Suprapubic skin (tissue), 4 donors: ENCODE results near the gene ASH1L. TPM values are rescaled to one million over a fixed set of nuclear protein-coding genes. Genes with fewer than 3 reads are reported as not detected.
"Not testable (repeated sequence)": the region's sequence is repeated elsewhere in the genome, so short reads cannot be mapped to it uniquely, and the experiment has no call there.

ENCODE experiments used
- DNase-seq, 2 donors: peaks; one replicate each; pipeline ENCODE4 v3.0.0-alpha.2; 2019; ENCODE audit warnings: low spot score in 2 of 2
- H3K27ac ChIP-seq: fragments of 200-600 bp; sonication (generic); one replicate; pipeline ENCODE4 v1.5.1; 2019
- H3K27me3 ChIP-seq: fragments of 200-600 bp; sonication (generic); one replicate; pipeline ENCODE4 v1.5.1; 2019
- H3K36me3 ChIP-seq: fragments of 200-600 bp; sonication (generic); one replicate; pipeline ENCODE4 v1.5.1; 2019
- H3K4me1 ChIP-seq: fragments of 200-600 bp; sonication (generic); one replicate; pipeline ENCODE4 v1.5.1; 2019
- H3K4me3 ChIP-seq: fragments of 200-600 bp; sonication (generic); one replicate; pipeline ENCODE4 v1.5.1; 2019; ENCODE audit warnings: mild to moderate bottlenecking
- H3K9me3 ChIP-seq: fragments of 200-600 bp; sonication (generic); one replicate; pipeline ENCODE4 v1.5.1; 2019
- EP300 ChIP-seq: sonication (generic); formaldehyde crosslinking; IDR thresholded peaks from one replicate; pipeline ENCODE4 v1.6.1; 2017; ENCODE audit warnings: antibody characterized with exemption
- POLR2A ChIP-seq, 2 donors: fragments of 450-650 bp; IDR thresholded peaks; one replicate each; pipeline ENCODE4 v1.6.1; 2017; ENCODE audit warnings: antibody characterized with exemption in 2 of 2, mild to moderate bottlenecking in 2 of 2, moderate library complexity in 2 of 2
- POLR2AphosphoS5 ChIP-seq, 3 donors: sonication (generic); formaldehyde crosslinking; IDR thresholded peaks; one replicate each; pipeline ENCODE4 v1.6.1; 2017; ENCODE audit warnings: antibody characterized with exemption in 3 of 3
- WGBS: methylation state at CpG from one replicate; pipeline ENCODE4 v1.1.5; 2018; 5-methylcytosine and 5-hydroxymethylcytosine counted together
- total RNA-seq, 4 donors: library from RNA; depleted of rRNA; stranded (reverse); fragments of >200 nt; gene quantifications; one replicate each; pipeline ENCODE4 v1.1.0, GENCODE V29; 2016
- TF ChIP-seq, protein P1 (sequence below), 2 donors: fragments of 200-600 bp in 1 of 2; fragments of 450-650 bp in 1 of 2; sonication (generic) in 1 of 2; IDR thresholded peaks; one replicate each; pipeline ENCODE4 v1.5.1; 2016 to 2019; ENCODE audit warnings: antibody characterized with exemption in 2 of 2, mild to moderate bottlenecking in 1 of 2, moderate library complexity in 1 of 2

ASH1L gene, protein sequence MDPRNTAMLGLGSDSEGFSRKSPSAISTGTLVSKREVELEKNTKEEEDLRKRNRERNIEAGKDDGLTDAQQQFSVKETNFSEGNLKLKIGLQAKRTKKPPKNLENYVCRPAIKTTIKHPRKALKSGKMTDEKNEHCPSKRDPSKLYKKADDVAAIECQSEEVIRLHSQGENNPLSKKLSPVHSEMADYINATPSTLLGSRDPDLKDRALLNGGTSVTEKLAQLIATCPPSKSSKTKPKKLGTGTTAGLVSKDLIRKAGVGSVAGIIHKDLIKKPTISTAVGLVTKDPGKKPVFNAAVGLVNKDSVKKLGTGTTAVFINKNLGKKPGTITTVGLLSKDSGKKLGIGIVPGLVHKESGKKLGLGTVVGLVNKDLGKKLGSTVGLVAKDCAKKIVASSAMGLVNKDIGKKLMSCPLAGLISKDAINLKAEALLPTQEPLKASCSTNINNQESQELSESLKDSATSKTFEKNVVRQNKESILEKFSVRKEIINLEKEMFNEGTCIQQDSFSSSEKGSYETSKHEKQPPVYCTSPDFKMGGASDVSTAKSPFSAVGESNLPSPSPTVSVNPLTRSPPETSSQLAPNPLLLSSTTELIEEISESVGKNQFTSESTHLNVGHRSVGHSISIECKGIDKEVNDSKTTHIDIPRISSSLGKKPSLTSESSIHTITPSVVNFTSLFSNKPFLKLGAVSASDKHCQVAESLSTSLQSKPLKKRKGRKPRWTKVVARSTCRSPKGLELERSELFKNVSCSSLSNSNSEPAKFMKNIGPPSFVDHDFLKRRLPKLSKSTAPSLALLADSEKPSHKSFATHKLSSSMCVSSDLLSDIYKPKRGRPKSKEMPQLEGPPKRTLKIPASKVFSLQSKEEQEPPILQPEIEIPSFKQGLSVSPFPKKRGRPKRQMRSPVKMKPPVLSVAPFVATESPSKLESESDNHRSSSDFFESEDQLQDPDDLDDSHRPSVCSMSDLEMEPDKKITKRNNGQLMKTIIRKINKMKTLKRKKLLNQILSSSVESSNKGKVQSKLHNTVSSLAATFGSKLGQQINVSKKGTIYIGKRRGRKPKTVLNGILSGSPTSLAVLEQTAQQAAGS (N-terminal part only)
- 100 to 1,000 TPM in 1 of 4 donors, 10 to 100 TPM in 3; 51.9 to 121 (median 66.2) TPM for total RNA-seq

DNA sequence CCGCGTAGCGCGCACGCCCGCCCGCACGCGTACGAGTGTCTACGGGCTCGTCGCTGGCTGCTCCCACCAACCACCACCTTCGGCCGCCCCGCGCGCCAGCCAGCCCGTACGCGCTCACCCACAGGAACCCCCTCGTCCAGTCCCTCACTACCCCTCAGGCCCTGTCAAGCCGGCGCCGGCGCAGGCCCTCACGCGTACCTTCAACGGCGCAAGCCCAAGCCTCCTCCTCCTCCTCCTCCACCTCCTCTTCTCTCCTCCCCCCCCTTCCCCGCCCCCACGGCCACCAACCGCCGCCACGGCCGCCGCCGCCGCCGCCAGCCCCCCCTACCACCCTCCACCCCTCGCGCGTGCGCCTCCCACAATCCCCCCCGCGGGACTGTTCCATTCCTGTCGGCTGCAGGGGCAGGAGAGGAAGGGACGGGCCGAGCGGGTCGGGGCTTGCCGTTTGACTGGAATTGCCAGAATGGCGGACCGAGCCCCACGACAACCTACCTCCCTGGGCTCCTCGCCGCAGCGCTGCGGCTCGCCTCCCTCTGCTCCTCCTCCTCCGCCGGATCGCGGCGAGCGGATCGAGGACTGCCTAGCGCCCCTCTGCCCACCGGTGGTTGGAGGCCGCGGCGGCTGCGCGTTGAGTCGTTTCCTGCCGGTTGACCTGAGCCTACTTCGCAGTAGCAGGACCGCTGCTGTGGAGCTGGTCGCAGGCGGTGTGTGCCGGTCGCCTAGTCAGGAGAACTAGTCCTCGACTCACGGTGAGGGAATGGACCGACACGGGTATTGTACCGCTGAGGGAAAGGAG is at the start of gene ASH1L:
ASH1L (minus strand) TSS at position 223 of the 796 bp plus-strand sequence. CDS start 41,284 bp downstream, outside the sequence.
- peaks cover 41% of the 10 kb centered on the region for H3K4me1 ChIP-seq
- H3K9me3 ChIP-seq: no peaks in the 10 kb centered on the region
- WGBS: under 1% methylated on average over 35 of the region's 87 CpGs
- DNase-seq: peak; percentile 96
- H3K27me3 ChIP-seq: no peaks in the 10 kb centered on the region
- H3K27ac ChIP-seq: peak within 1 kb of the TSS; percentile 95
- TF ChIP-seq POLR2AphosphoS5 (IDR thresholded peaks at IDR 0.05) (peak; percentile 52 to 90 (median 84)), POLR2A (IDR thresholded peaks at IDR 0.05) (peak; percentile 84 to 97), EP300 (no peak)
- TF ChIP-seq, protein P1, sequence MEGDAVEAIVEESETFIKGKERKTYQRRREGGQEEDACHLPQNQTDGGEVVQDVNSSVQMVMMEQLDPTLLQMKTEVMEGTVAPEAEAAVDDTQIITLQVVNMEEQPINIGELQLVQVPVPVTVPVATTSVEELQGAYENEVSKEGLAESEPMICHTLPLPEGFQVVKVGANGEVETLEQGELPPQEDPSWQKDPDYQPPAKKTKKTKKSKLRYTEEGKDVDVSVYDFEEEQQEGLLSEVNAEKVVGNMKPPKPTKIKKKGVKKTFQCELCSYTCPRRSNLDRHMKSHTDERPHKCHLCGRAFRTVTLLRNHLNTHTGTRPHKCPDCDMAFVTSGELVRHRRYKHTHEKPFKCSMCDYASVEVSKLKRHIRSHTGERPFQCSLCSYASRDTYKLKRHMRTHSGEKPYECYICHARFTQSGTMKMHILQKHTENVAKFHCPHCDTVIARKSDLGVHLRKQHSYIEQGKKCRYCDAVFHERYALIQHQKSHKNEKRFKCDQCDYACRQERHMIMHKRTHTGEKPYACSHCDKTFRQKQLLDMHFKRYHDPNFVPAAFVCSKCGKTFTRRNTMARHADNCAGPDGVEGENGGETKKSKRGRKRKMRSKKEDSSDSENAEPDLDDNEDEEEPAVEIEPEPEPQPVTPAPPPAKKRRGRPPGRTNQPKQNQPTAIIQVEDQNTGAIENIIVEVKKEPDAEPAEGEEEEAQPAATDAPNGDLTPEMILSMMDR (IDR thresholded peaks at IDR 0.05): no peak
- H3K36me3 ChIP-seq: no peaks in the 10 kb centered on the region
- H3K4me3 ChIP-seq: peak within 1 kb of the TSS; percentile 91

DNA sequence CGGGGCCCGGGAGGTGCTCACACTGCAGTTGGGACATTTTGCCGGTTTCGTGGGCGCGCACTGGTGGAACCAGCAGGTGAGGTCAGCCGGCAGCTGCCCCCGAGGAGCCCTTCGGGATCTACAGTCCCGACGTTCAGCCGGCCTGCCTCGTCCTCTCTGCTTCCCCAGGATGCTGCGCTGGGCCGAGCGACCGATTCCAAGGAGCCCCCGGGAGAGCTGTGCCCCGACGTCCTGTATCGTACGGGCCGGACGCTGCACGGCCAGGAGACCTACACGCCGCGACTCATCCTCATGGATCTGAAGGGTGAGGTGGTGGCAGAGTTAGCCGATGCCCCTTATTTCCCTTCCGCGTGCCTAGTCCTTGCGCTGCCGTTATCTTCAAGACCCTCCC is 47.6 kb upstream of the ASH1L start:
- Histone ChIP-seq H3K4me3 (peak overlapping the region; percentile 53), H3K36me3 (peaks cover 20% of the 10 kb centered on the region)
- not testable (repeated sequence) for DNase-seq, H3K27me3 ChIP-seq, H3K9me3 ChIP-seq, H3K27ac ChIP-seq, H3K4me1 ChIP-seq
- WGBS: no CpG with 5 or more reads among the region's 33 CpGs

DNA sequence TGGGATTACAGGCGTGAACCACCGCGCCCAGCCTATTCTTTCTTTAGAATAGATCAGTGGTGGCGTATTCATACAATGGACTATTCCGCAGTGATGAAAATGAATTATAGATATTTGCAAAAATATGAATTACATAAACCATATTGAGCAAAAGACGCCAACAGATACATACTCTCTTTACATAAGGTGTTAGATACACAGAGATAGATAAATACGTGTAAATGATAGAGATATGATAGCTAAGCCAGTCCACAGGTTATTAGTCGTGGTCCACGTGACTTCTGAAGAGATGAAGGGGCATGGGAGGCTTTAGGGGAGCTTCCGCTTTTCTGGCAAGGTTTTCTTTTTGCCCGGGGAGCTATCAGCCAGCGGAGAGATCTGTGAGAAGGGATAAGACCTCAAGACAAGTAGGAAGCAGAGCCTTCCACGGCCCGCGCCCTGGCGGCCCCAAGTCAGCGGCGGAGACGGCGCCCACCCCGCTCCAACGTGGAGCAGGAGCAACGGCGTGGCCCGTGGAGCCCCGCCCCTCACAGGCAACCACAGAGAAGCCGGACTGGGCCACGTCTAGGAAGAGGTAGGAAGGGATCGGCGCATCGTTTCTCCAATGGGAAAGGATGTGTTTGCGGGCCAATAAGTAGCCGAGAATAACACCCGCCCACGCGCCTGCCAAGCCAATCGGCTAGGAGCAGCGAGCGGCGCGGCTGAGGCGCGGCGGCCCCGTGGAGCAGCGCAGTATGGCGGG is 47.1 kb upstream of the ASH1L start, which contains the start of gene MSTO1:
MSTO1 (plus strand) TSS at position 704 of the 742 bp plus-strand sequence; CDS start at position 735, 31 bp downstream.
- DNase-seq: peak; percentile 97 to 98
- Histone ChIP-seq H3K27me3 (no peaks in the 10 kb centered on the region), H3K36me3 (peaks cover 15% of the 10 kb centered on the region), H3K27ac (peak within 1 kb of the TSS; percentile 55), H3K4me3 (peak within 1 kb of the TSS; percentile 53), H3K9me3 (no peaks in the 10 kb centered on the region), H3K4me1 (peaks cover 4% of the 10 kb centered on the region)
- WGBS: 11% methylated on average over 36 of the region's 47 CpGs
- TF ChIP-seq, protein P1 (IDR thresholded peaks at IDR 0.05): no peak
- TF ChIP-seq POLR2AphosphoS5 (IDR thresholded peaks at IDR 0.05) (no peak), POLR2A (IDR thresholded peaks at IDR 0.05) (peak in 1 of 2 donors; percentile 23)

DNA sequence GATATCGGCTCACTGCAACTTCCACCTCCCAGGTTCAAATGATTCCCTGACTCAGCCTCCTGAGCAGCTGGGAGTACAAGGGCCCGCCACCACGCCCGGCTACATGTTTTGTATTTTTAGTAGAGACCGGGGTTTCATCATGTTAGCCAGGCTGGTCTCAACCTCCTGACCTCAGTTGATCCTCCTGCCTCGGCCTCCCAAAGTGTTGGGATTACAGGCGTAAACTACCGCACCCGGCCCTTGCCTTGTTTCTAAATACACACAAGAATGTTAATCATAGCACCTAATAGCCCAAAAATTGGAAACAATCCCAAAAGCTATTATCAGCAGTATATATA is 46.3 kb upstream of the ASH1L start:
- WGBS: 94% methylated on average over 9 of the region's 9 CpGs

More for the DNA sequence above, 46.3 kb upstream of the ASH1L start:
- Histone ChIP-seq H3K4me3 (no peak overlapping the region), H3K9me3 (no peaks in the 10 kb centered on the region), H3K4me1 (peaks cover 4% of the 10 kb centered on the region), H3K36me3 (peaks cover 14% of the 10 kb centered on the region), H3K27me3 (no peaks in the 10 kb centered on the region), H3K27ac (no peak overlapping the region)
- DNase-seq: no peak
- TF ChIP-seq POLR2A (IDR thresholded peaks at IDR 0.05): no peak
- TF ChIP-seq, protein P1 (IDR thresholded peaks at IDR 0.05): no peak
- TF ChIP-seq EP300: no peak
- no peak for TF ChIP-seq POLR2AphosphoS5 (IDR thresholded peaks at IDR 0.05)
